ENCODE data around the gene UGT2B11.
"Not testable (repeated sequence)": the region's sequence is repeated elsewhere in the genome, so short reads cannot be mapped to it uniquely, and the experiment has no call there.

UGT2B11 gene

GRCh38 chr4:69167300-69167699 lies 47.2 kb downstream of the UGT2B11 start:
- DNase-seq = no peak

GRCh38 chr4:69166376-69166775 lies 48.2 kb downstream of the UGT2B11 start:
- DNase-seq = not testable (repeated sequence)

DNA sequence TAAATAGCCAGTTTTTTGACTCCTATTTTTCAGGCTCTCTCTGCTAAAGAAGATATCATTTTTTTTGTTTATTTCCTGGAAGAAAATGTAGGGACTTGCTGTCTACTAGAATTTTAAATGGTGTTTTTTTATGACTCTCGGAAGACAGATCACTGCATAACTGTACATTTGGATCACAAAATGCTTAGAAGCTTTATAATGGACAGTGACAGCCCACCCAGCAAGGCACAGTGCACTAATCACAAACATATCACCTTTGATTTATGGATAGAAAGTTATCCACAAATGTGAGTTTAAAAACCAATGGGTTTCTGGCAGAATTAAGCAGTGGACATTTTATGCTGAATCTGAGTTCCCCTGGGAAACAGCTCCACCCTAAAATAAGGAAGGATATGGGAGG lies 48.8 kb downstream of the UGT2B11 start:
- DNase-seq = not testable (repeated sequence)

- DNase-seq = no peak
These were observed 57.6 kb downstream of the UGT2B11 start for GRCh38 chr4:69156913-69157312.

GRCh38 chr4:69154021-69154420 lies 60.5 kb downstream of the UGT2B11 start:
- DNase-seq = no peak

Data from activated T-cell treated with anti-CD3 and anti-CD28 coated beads for 4 hours (primary cell).